HG03439 (cell line): Measurements from ENCODE around the gene MAGEA9.
"Not testable (repeated sequence)": the region's sequence is repeated elsewhere in the genome, so short reads cannot be mapped to it uniquely, and the experiment has no call there.

Source experiments
- ATAC-seq: cut with Tn5 transposase; IDR thresholded peaks from one replicate; pipeline ENCODE4 v1.9.1; 2021; ENCODE audit warnings: mild to moderate bottlenecking, moderate library complexity; ENCODE audit not compliant: unreplicated experiment

Gene MAGEA9

DNA sequence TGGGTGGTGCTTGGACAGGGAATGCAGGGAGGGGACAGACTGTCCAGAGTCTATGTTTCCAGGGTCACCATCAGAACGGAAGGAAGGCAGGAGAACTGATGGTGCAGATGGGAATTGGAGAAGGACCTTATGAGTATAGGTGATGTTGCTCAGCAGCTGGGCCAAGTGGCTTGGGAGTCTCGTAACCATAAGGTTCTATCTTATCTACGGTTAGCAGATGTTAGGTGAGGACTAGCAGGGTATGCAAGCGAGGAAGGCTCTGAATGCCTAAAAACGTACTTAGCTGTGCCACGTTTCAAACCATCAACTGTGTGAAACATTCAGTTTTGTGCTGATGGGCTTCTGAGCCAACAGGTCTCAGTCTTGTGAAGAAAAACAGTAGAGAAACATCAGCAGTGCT, 22.4 kb downstream of the MAGEA9 start:
- no peak for ATAC-seq

DNA sequence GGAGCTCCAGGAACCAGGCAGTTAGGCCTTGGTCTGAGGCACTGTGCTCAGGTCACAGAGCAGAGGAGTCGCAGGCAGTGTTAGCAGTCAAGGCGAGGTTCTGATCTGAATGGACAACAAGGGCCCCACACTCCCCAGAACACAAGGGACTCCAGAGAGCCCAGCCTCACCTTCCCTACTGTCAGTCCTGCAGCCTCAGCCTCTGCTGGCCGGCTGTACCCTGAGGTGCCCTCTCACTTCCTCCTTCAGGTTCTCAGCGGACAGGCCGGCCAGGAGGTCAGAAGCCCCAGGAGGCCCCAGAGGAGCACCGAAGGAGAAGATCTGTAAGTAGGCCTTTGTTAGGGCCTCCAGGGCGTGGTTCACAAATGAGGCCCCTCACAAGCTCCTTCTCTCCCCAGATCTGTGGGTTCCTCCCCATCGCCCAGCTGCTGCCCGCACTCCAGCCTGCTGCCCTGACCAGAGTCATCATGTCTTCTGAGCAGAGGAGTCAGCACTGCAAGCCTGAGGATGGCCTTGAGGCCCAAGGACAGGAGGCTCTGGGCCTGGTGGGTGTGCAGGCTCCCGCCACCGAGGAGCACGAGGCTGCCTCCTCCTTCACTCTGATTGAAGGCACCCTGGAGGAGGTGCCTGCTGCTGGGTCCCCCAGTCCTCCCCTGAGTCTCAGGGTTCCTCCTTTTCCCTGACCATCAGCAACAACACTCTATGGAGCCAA, 26.2 kb downstream of the MAGEA9 start:
- ATAC-seq, result no peak

DNA sequence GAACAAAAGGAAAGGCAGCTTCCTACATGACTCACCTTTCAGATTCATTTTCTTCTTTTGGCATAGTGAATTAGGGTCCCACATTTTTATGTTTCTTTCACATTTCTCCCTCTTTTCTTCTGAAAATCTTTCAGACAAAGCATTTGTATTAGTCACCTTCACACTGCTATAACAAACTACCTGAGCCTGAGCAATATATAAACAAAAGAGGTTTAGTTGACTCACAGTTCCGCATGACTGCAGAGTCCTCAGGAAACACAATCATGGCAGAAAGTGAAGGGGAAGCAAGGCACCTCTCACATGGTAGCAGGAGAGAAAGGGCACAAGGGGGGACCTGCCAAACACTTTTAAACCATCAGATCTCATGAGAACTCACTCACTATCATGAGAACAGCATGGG, 36.9 kb downstream of the MAGEA9 start:
- ATAC-seq, result no peak

DNA sequence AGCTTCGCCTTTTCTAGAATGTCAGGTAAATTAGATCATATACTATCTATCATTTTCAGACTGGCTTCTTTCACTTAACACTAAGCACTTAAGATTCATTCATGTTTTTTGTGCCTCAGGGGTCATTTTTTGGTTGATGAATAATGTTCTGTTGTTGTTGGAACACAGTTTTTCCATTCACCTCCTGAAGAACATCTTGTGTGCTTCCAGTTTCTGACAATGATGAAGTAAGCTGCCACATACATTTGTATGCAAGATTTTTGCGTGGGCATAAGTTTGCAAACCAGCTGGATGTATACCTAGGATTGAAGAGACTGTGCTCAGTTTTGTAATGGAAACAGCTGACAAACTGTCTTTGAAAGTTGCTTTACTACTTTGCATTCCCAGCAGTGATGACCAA, 37.6 kb downstream of the MAGEA9 start:
- no peak for ATAC-seq

DNA sequence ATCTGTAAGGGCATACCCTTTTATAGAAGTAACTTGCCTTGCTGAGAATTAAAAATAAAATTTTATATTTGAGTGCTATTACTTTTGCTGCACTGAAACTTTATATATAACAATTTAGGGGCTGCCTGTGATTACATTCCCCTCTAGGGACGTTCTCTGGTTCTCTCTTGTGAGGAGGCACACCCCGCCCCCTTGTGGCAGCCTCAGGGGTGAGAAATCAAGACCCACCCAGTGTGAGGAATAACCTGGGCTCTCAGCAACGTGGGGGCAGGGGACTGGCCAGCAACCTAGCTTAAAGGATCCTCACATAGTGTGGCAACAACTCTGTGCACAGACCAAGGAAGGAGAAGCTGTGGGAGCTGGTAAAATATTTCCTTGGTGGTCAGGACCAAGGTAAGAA, 43.7 kb downstream of the MAGEA9 start:
- ATAC-seq, result no peak

DNA sequence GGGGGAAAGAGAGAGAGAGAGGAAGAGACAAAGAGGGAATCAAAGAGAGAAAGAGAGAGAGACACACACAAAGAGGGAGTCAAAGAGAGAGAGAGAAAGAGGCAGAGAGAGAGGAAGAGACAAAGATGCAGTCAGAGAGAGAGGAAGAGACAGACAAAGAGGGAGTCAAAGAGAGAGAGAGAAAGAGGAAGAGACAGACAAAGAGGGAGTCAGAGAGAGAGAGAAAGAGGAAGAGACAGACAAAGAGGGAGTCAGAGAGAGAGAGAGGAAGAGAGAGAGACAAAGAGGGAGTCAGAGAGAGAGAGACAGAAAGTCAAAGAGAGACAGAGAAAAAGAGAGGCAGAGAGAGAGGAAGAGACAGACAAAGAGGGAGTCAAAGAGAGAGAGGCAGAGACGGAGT, 45.5 kb downstream of the MAGEA9 start:
- no peak for ATAC-seq

DNA sequence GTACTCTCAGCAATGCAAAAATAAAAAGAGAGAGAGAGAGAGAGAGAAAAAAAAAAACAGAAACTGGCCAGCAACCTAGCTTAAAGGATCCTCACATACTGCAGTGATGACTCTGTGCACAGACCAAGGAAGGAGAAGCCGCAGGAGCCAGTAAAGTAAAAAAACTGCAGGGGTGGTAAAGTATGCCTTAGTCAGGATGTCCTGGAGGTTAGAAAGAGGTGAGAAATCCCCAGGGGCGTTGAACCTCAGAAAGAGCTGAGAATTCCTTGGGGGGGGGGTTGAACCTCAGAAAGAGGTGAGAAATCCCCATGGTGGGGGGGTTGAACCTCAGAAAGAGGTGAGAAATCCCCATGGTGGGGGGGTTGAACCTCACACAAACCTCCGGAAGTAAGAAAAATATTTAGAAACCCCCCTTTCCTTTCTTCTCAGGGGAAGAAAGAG, 48.0 kb downstream of the MAGEA9 start:
- ATAC-seq, result no peak

DNA sequence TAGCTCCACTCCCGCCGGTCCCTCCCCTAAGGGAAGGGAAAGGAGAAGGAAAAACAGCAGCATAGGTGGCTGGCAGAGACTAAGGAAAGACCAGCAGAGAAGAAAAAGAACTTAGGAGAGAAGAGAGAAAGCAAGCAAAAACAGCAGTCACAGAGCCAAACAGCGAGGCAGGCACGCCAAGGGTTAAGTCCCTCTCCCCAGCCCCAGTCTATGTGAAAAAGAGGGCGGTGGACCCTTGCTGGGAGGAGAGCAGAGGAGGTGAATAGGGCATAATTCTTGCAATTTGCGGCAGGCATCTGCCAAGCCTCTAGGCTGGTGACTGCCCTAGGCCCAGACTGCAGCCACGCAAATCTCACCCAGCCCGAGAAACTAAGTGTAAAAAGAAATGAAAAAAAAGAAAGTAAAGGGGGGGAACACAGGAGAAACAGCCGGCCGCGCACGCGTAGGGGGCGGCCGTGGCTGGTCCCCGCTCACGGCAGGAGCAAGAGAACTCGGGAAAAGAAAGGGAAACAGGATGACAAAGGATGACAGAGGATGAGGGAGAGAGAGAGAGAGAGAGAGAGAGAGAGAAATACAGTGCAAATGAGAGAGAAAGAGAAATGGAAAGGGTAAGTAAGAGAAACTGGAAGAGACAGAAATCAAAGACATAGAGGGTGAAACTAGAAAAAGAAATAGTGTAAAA, 48.6 kb downstream of the MAGEA9 start:
- ATAC-seq, result no peak

DNA sequence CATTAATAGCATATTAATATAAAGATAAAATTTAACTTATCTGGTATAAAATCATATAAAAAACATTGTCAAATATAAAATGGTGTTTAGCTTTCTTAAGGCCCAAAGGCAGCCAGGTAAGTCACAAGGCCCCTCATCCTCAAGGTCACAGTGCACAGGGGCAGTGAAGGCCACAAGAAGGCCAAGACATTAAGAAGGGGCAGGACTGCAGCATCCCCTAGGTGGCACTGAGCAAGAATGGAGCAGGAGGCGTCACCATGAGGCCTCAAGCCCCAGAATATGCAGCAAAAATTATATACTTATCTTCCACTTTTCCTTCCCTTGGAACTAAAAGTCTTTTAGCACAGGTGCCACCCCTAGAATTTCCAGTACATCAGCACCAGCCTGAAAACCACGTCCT, 49.7 kb downstream of the MAGEA9 start:
- ATAC-seq, result no peak

DNA sequence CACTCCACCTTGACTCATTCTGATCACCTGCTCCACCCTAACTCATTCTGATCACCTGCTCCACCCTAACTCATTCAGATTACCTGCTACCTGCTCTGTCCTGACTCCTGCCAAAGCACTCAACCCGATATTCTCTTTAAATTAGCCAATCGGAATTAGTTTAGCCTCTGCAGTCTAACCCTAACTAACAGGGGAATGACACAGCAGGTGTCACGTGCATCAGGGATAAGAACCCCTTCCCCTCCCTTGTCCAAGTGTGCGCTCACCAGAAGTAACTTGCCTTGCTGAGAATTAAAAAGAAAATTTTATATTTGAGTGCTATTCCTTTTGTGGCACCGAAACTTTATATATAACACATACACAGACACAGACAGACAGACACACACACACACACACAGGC, 55.0 kb downstream of the MAGEA9 start:
- ATAC-seq, result not testable (repeated sequence)

DNA sequence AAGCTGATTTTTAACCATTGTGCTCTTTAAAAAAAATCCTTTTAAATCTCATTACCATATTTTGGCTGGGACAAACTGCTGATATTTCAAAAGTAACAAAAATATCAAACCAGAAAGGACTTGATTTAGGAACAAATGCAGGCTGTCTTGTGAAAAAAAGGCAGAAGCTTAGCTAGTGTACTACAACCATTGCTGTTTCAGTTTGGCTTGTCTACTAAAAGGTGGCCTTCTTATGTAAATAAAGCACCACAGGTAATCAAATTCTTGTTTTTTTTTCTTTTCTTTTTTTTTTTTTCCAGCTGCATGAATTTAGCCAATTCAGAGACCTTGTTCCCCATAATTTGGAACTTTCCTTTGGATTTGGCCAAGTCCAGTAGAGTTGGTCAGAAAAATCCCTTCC, 55.4 kb downstream of the MAGEA9 start:
- ATAC-seq, result no peak
